A549 (cell line): ENCODE results near the gene OTOS. TPM values are rescaled to one million over a fixed set of nuclear protein-coding genes. Genes with fewer than 3 reads are reported as not detected.

Experiments
- ATAC-seq, 2 experiments: fragments of 200-7000 bp in 1 of 2; fragments of >200 bp in 1 of 2; cut with Nextera tagmentation in 1 of 2; cut with Tn5 transposase in 1 of 2; 3 replicates each; pipeline versions ENCODE4 v1.8.0 to v1.9.1; 2018 to 2020; ENCODE audit warnings: mild to moderate bottlenecking in 1 of 2, moderate library complexity in 1 of 2
- CTCF ChIA-PET: fragments of 300-600 bp; sonication (Branson Sonifier 250); formaldehyde crosslinking; extraction: SDS; loops from one replicate; lab custom pipeline; 2021; ENCODE audit warnings: antibody characterized with exemption, inconsistent platforms; lab: Yijun Ruan, JAX
- POLR2A ChIA-PET: fragments of 350-600 bp; formaldehyde crosslinking; extraction: SDS; loops from one replicate; lab custom pipeline; 2021; ENCODE audit warnings: antibody characterized with exemption, inconsistent platforms; lab: Yijun Ruan, JAX
- DNase-seq, 2 experiments: peaks; one replicate each; pipeline versions ENCODE4 v3.0.0 to v3.0.0-alpha.2; 2011 to 2016; ENCODE audit warnings: low read depth in 1 of 2, low spot score in 1 of 2
- FAIRE-seq: peaks from 2 replicates; lab custom pipeline; 2011; peaks lifted over from hg19 to GRCh38; lab: Jason Lieb, UNC
- H3K27ac ChIP-seq, 2 experiments: fragments of >200 bp; sonication (Bioruptor Twin); formaldehyde crosslinking; 3 replicates each; pipeline ENCODE4 v1.5.1; 2016 to 2017
- H3K4me1 ChIP-seq: fragments of >200 bp; sonication (Bioruptor Twin); formaldehyde crosslinking; 3 replicates; pipeline ENCODE4 v1.6.1; 2016
- H3K4me2 ChIP-seq: fragments of >200 bp; sonication (Bioruptor Twin); formaldehyde crosslinking; 3 replicates; pipeline ENCODE4 v1.6.1; 2016
- H3K4me3 ChIP-seq: fragments of >200 bp; sonication (Bioruptor Twin); formaldehyde crosslinking; 3 replicates; pipeline ENCODE4 v1.5.1; 2016
- H3K9me3 ChIP-seq: fragments of >200 bp; sonication (Bioruptor Twin); formaldehyde crosslinking; 3 replicates; pipeline ENCODE4 v1.6.1; 2016
- BHLHE40 ChIP-seq: IDR thresholded peaks from 2 replicates; pipeline ENCODE4 v1.6.1; 2012; ENCODE audit warnings: low read depth, low read length, inconsistent platforms
- CTCF ChIP-seq: fragments of >200 bp; sonication (Bioruptor Twin); formaldehyde crosslinking; IDR thresholded peaks from 3 replicates; pipeline ENCODE4 v1.5.1; 2016
- EHF ChIP-seq: fragments of 250-450 bp; sonication (Bioruptor Pico); IDR thresholded peaks from 2 replicates; pipeline ENCODE4 v1.5.0; 2020; ENCODE audit warnings: mild to moderate bottlenecking
- EP300 ChIP-seq, 2 experiments: fragments of >200 bp; sonication (Bioruptor Twin); formaldehyde crosslinking; IDR thresholded peaks; 2 replicates in 1 of 2; 3 replicates in 1 of 2; pipeline ENCODE4 v1.6.1; 2016 to 2017
- ESRRA ChIP-seq: fragments of 150-350 bp; IDR thresholded peaks from 2 replicates; pipeline ENCODE4 v1.6.1; 2014; ENCODE audit warnings: mild to moderate bottlenecking, low read length, borderline replicate concordance
- FOSB ChIP-seq: fragments of 250-450 bp; sonication (Bioruptor Pico); IDR thresholded peaks from 2 replicates; pipeline ENCODE4 v1.5.0; 2020; ENCODE audit warnings: mild to moderate bottlenecking, moderate library complexity
- FOSL2 ChIP-seq, 2 experiments: fragments of 450-650 bp in 1 of 2; fragments of >200 bp in 1 of 2; sonication (Bioruptor Twin) in 1 of 2; formaldehyde crosslinking; IDR thresholded peaks; 2 replicates each; pipeline versions ENCODE4 v1.5.0 to v1.6.1; 2016 to 2020; ENCODE audit warnings: mild to moderate bottlenecking in 1 of 2, moderate library complexity in 1 of 2
- HMGXB4 ChIP-seq: fragments of 250-450 bp; sonication (Bioruptor Pico); IDR thresholded peaks from 2 replicates; pipeline ENCODE4 v1.5.0; 2021; ENCODE audit warnings: mild to moderate bottlenecking, moderate library complexity, borderline replicate concordance
- HOXA7 ChIP-seq: fragments of 250-450 bp; sonication (Bioruptor Pico); IDR thresholded peaks from 2 replicates; pipeline ENCODE4 v1.5.0; 2020; ENCODE audit warnings: mild to moderate bottlenecking, moderate library complexity
- HOXB13 ChIP-seq: fragments of 250-450 bp; sonication (Bioruptor Pico); IDR thresholded peaks from 2 replicates; pipeline ENCODE4 v1.5.0; 2020; ENCODE audit warnings: low read depth, mild to moderate bottlenecking, moderate library complexity
- JUN ChIP-seq, 2 experiments: fragments of >200 bp; sonication (Bioruptor Twin); formaldehyde crosslinking; IDR thresholded peaks; 2 replicates in 1 of 2; 3 replicates in 1 of 2; pipeline ENCODE4 v1.6.1; 2016 to 2017
- KDM5A ChIP-seq: fragments of 200-600 bp; sonication (generic); IDR thresholded peaks from 2 replicates; pipeline ENCODE4 v1.6.1; 2016; ENCODE audit warnings: antibody characterized with exemption, mild to moderate bottlenecking
- MAFK ChIP-seq: fragments of 450-650 bp; IDR thresholded peaks from 2 replicates; pipeline ENCODE4 v1.6.1; 2014; ENCODE audit not compliant: partially characterized antibody
- MAX ChIP-seq: IDR thresholded peaks from 2 replicates; pipeline ENCODE4 v1.6.1; 2012
- MAZ ChIP-seq: fragments of 150-350 bp; IDR thresholded peaks from 2 replicates; pipeline ENCODE4 v1.6.1; 2014; ENCODE audit warnings: antibody characterized with exemption, low read depth, low read length, borderline replicate concordance
- MYC ChIP-seq: IDR thresholded peaks from 2 replicates; pipeline ENCODE4 v1.6.1; 2012; ENCODE audit warnings: mild to moderate bottlenecking, inconsistent platforms, low read length, improper control_type of control experiment, borderline replicate concordance
- NFE2L2 ChIP-seq: fragments of 150-350 bp; conservative IDR thresholded peaks from 2 replicates; pipeline ENCODE4 v1.6.1; 2014; ENCODE audit warnings: low read length
- NPAS2 ChIP-seq: fragments of 250-450 bp; sonication (Bioruptor Pico); IDR thresholded peaks from 2 replicates; pipeline ENCODE4 v1.8.0; 2022; ENCODE audit warnings: mild to moderate bottlenecking, moderate library complexity, borderline replicate concordance
- RCOR1 ChIP-seq: fragments of 150-350 bp; IDR thresholded peaks from 2 replicates; pipeline ENCODE4 v1.6.1; 2014; ENCODE audit warnings: antibody characterized with exemption, low read length, low read depth
- RFX5 ChIP-seq: fragments of 450-650 bp; IDR thresholded peaks from 2 replicates; pipeline ENCODE4 v1.7.1; 2014; ENCODE audit warnings: antibody characterized with exemption, mild to moderate bottlenecking, moderate library complexity
- SMC3 ChIP-seq: fragments of >200 bp; sonication (Bioruptor Twin); formaldehyde crosslinking; IDR thresholded peaks from 3 replicates; pipeline ENCODE4 v1.6.1; 2018; ENCODE audit warnings: inconsistent platforms
- TP53 ChIP-seq: fragments of 250-450 bp; sonication (Bioruptor Pico); IDR thresholded peaks from 2 replicates; pipeline ENCODE4 v1.5.0; 2021; ENCODE audit warnings: mild to moderate bottlenecking, moderate library complexity
- ZC3H11A ChIP-seq: fragments of 450-650 bp; IDR thresholded peaks from 2 replicates; pipeline ENCODE4 v1.6.1; 2014; ENCODE audit warnings: antibody characterized with exemption, mild to moderate bottlenecking
- WGBS: methylation state at CpG from one replicate; pipeline ENCODE4 v1.1.6; 2017; ENCODE audit errors: missing lambda C conversion rate; 5-methylcytosine and 5-hydroxymethylcytosine counted together
- polyA plus RNA-seq, 4 experiments: library from polyadenylated mRNA; depleted of rRNA in 3 of 4; stranded (reverse); fragments of >200 nt; fragmentation: RNase III in 1 of 4; extraction: RNeasy Plus Mini Kit Qiagen cat#74134 plus additional on column Dnase treatment in 1 of 4; gene quantifications; 2 replicates in 3 of 4; 3 replicates in 1 of 4; pipeline ENCODE4 v1.2.3, GENCODE V29; 2011 to 2017
- TF ChIP-seq, protein P1 (sequence below): IDR thresholded peaks from 2 replicates; pipeline ENCODE4 v1.6.1; 2012; ENCODE audit warnings: low read depth, borderline replicate concordance

Gene OTOS
- polyA plus RNA-seq, 2 of the 4 experiments (the other 2 are of a cell fraction) = not detected

GRCh38 chr2:240155745-240156390 lies 15.4 kb upstream of the OTOS start:
- Histone ChIP-seq H3K27ac (no peak overlapping the region), H3K4me2 (no peak overlapping the region), H3K4me1 (no peaks in the 10 kb centered on the region), H3K9me3 (peaks cover 13% of the 10 kb centered on the region), H3K4me3 (no peak overlapping the region)
- no peak for DNase-seq
- TF ChIP-seq TP53 (CRISPR knock-in tag) (no peak), HOXB13 (no peak), NPAS2 (no peak), MAZ (no peak), HOXA7 (CRISPR knock-in tag) (no peak), FOSB (CRISPR knock-in tag) (no peak), ESRRA (no peak), CTCF (no peak), MYC (no peak)
- TF ChIP-seq, protein P1, sequence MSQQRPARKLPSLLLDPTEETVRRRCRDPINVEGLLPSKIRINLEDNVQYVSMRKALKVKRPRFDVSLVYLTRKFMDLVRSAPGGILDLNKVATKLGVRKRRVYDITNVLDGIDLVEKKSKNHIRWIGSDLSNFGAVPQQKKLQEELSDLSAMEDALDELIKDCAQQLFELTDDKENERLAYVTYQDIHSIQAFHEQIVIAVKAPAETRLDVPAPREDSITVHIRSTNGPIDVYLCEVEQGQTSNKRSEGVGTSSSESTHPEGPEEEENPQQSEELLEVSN = no peak
- CTCF ChIA-PET = interaction anchor here (2.3 to 8.9 kb wide), 2 partner anchors 15 to 95 kb away, joined by 6 to 70 read pairs; partner anchors contain the start of gene OTOS
- WGBS = 72% methylated on average over 13 of the region's 13 CpGs
- no peak for FAIRE-seq
- ATAC-seq = no peak
- POLR2A ChIA-PET = no interaction called here

GRCh38 chr2:240155048-240155744 lies 14.7 kb upstream of the OTOS start:
- no peak for FAIRE-seq

GRCh38 chr2:240154606-240155005 lies 14.1 kb upstream of the OTOS start:
- POLR2A ChIA-PET = no interaction called here
- no peak overlapping the region for H3K4me2 ChIP-seq
- no peaks in the 10 kb centered on the region for H3K4me1 ChIP-seq
- 71% methylated on average over 8 of the region's 8 CpGs for WGBS
- H3K27ac ChIP-seq = no peak overlapping the region
- ATAC-seq = no peak
- peaks cover 13% of the 10 kb centered on the region for H3K9me3 ChIP-seq
- no peak overlapping the region for H3K4me3 ChIP-seq
- FAIRE-seq = no peak
- no peak for DNase-seq
- CTCF ChIA-PET = interaction anchor here (0.6 to 8.9 kb wide), 2 partner anchors 9 to 14 kb away, joined by 3 to 70 read pairs; partner anchors contain the start of gene OTOS
- no peak for TF ChIP-seq HMGXB4 (CRISPR knock-in tag)
- no peak for TF ChIP-seq MAFK
- TF ChIP-seq NPAS2 = no peak
- no peak for TF ChIP-seq BHLHE40
- TF ChIP-seq EHF (CRISPR knock-in tag) = no peak
- no peak for TF ChIP-seq NFE2L2
- no peak for TF ChIP-seq KDM5A
- no peak for TF ChIP-seq JUN (IDR thresholded peaks at IDR 0.05)
- TF ChIP-seq TP53 (CRISPR knock-in tag) = no peak
- TF ChIP-seq MYC = no peak
- TF ChIP-seq EP300 (IDR thresholded peaks at IDR 0.05) = no peak
- TF ChIP-seq RFX5 = no peak
- TF ChIP-seq, protein P1 = no peak
- no peak for TF ChIP-seq FOSL2 (IDR thresholded peaks at IDR 0.05)
- no peak for TF ChIP-seq FOSL2 (CRISPR knock-in tag; IDR thresholded peaks at IDR 0.05)
- TF ChIP-seq MAX = no peak
- no peak for TF ChIP-seq SMC3
- TF ChIP-seq CTCF = no peak

More at GRCh38 chr2:240155048-240155744, 14.7 kb upstream of the OTOS start:
- no peak for DNase-seq
- H3K4me1 ChIP-seq = no peaks in the 10 kb centered on the region
- 60% methylated on average over 16 of the region's 17 CpGs for WGBS
- TF ChIP-seq EP300 (IDR thresholded peaks at IDR 0.05) = no peak
- TF ChIP-seq KDM5A = no peak
- no peak for TF ChIP-seq ZC3H11A
- no peak for TF ChIP-seq RCOR1
- H3K4me3 ChIP-seq = no peak overlapping the region
- no peak for ATAC-seq
- ChIA-PET CTCF (interaction anchor here (0.6 to 8.9 kb wide), 3 partner anchors 10 to 94 kb away, joined by 3 to 70 read pairs (median 6); partner anchors contain the start of gene OTOS), POLR2A (no interaction called here)
- peaks cover 13% of the 10 kb centered on the region for H3K9me3 ChIP-seq
- no peak overlapping the region for H3K27ac ChIP-seq
- H3K4me2 ChIP-seq = no peak overlapping the region
